HEK293T (cell line): ENCODE measurements around the gene SLC2A4.

Experiments used
- CTCF ChIA-PET: fragments of 350-600 bp; formaldehyde crosslinking; extraction: SDS; loops from one replicate; lab custom pipeline; 2021; ENCODE audit warnings: antibody characterized with exemption, inconsistent platforms; lab: Yijun Ruan, JAX
- POLR2A ChIA-PET: fragments of 350-600 bp; formaldehyde crosslinking; extraction: SDS; loops from one replicate; lab custom pipeline; 2020; ENCODE audit warnings: antibody characterized with exemption, inconsistent platforms; lab: Yijun Ruan, JAX
- DNase-seq: peaks from one replicate; pipeline ENCODE4 v3.0.0; 2012; ENCODE audit warnings: mixed read lengths; ENCODE audit errors: extremely low spot score
- ARNT ChIP-seq: fragments of 450-650 bp; IDR thresholded peaks from 2 replicates; pipeline ENCODE4 v1.6.1; 2017; ENCODE audit warnings: mild to moderate bottlenecking
- BHLHE40 ChIP-seq: fragments of 450-650 bp; IDR thresholded peaks from 2 replicates; pipeline ENCODE4 v1.6.1; 2016; ENCODE audit warnings: mild to moderate bottlenecking, moderate library complexity, borderline replicate concordance
- CTBP1 ChIP-seq: fragments of 450-650 bp; IDR thresholded peaks from 2 replicates; pipeline ENCODE4 v1.6.1; 2016; ENCODE audit warnings: borderline replicate concordance
- ELF4 ChIP-seq: fragments of 450-650 bp; IDR thresholded peaks from 2 replicates; pipeline ENCODE4 v1.6.1; 2017; ENCODE audit warnings: antibody characterized with exemption
- FOXA1 ChIP-seq: fragments of 450-650 bp; IDR thresholded peaks from 2 replicates; pipeline ENCODE4 v1.6.1; 2016; ENCODE audit warnings: mild to moderate bottlenecking
- FOXK2 ChIP-seq: fragments of 450-650 bp; IDR thresholded peaks from 2 replicates; pipeline ENCODE4 v1.6.1; 2016; ENCODE audit warnings: mild to moderate bottlenecking
- FOXM1 ChIP-seq: fragments of 450-650 bp; IDR thresholded peaks from 2 replicates; pipeline ENCODE4 v1.6.1; 2017; ENCODE audit warnings: mild to moderate bottlenecking, borderline replicate concordance
- HDGF ChIP-seq: fragments of 450-650 bp; IDR thresholded peaks from 2 replicates; pipeline ENCODE4 v1.6.1; 2017; ENCODE audit warnings: antibody characterized with exemption, borderline replicate concordance
- L3MBTL2 ChIP-seq: fragments of 450-650 bp; conservative IDR thresholded peaks from 2 replicates; pipeline ENCODE4 v1.6.1; 2016; ENCODE audit warnings: mild to moderate bottlenecking
- LEF1 ChIP-seq: fragments of 450-650 bp; IDR thresholded peaks from 2 replicates; pipeline ENCODE4 v1.6.1; 2017; ENCODE audit warnings: mild to moderate bottlenecking, borderline replicate concordance
- NFRKB ChIP-seq: fragments of 450-650 bp; IDR thresholded peaks from 2 replicates; pipeline ENCODE4 v1.6.1; 2016; ENCODE audit warnings: mild to moderate bottlenecking, moderate library complexity
- PKNOX1 ChIP-seq: fragments of 450-650 bp; IDR thresholded peaks from 2 replicates; pipeline ENCODE4 v1.6.1; 2016
- SP1 ChIP-seq: fragments of 450-650 bp; IDR thresholded peaks from 2 replicates; pipeline ENCODE4 v1.6.1; 2017
- SUZ12 ChIP-seq: fragments of 450-650 bp; IDR thresholded peaks from 2 replicates; pipeline ENCODE4 v1.6.1; 2016; ENCODE audit warnings: mild to moderate bottlenecking
- TARDBP ChIP-seq: fragments of 450-650 bp; IDR thresholded peaks from 2 replicates; pipeline ENCODE4 v1.6.1; 2016
- ZNF384 ChIP-seq: fragments of 450-650 bp; IDR thresholded peaks from 2 replicates; pipeline ENCODE4 v1.6.1; 2016

The SLC2A4 gene

GRCh38 chr17:7251661-7252175 is 29.8 kb upstream of the SLC2A4 start, which contains the start of gene CTDNEP1:
CTDNEP1 (minus strand) TSS chr17:7251734; CDS start chr17:7251296, 438 bp downstream.
- TF ChIP-seq ELF4 (peak; percentile 63), HDGF (no peak), FOXA1 (no peak), FOXK2 (no peak), PKNOX1 (peak; percentile 51; the same call in 1 of the 2 replicates)
- POLR2A ChIA-PET = interaction anchor here (1.0 to 4.3 kb wide), 3 partner anchors 11 to 37 kb away, joined by 3 to 52 read pairs (median 3); partner anchors contain the start of genes GABARAP and PHF23
- CTCF ChIA-PET = interaction anchor here (0.6 to 1.7 kb wide), 3 partner anchors 11 to 30 kb away, joined by 3 read pairs; partner anchors contain the start of gene SLC2A4
- peak; percentile 95 for DNase-seq

GRCh38 chr17:7252176-7253043 is 29.1 kb upstream of the SLC2A4 start, which contains the start of gene ELP5:
ELP5 (plus strand) TSS chr17:7252215; CDS start chr17:7252551, 336 bp downstream.
- DNase-seq = peak; percentile 90
- TF ChIP-seq NFRKB (no peak), L3MBTL2 (0 out of 2 replicates have a peak, but pooled peaks have one; percentile 20), ELF4 (no peak; the same call in 1 of the 2 replicates), ARNT (no peak)
- CTCF ChIA-PET = no interaction called here
- POLR2A ChIA-PET = interaction anchor here (1.0 to 4.3 kb wide), 3 partner anchors 12 to 38 kb away, joined by 3 to 52 read pairs (median 3); partner anchors contain the start of genes GABARAP and PHF23

- ChIA-PET POLR2A (no interaction called here), CTCF (no interaction called here)
- no peak for DNase-seq
- TF ChIP-seq HDGF (no peak), CTBP1 (no peak), ARNT (no peak), NFRKB (no peak), SP1 (no peak), ELF4 (no peak), FOXM1 (no peak), L3MBTL2 (no peak), ZNF384 (no peak), TARDBP (no peak)
Measured at GRCh38 chr17:7253082-7253481, 28.4 kb upstream of the SLC2A4 start.

GRCh38 chr17:7254511-7254910 is 27.0 kb upstream of the SLC2A4 start:
- POLR2A ChIA-PET = no interaction called here
- CTCF ChIA-PET = no interaction called here

GRCh38 chr17:7256766-7257456 is 24.6 kb upstream of the SLC2A4 start:
- no peak for TF ChIP-seq FOXA1
- TF ChIP-seq FOXK2 = no peak
- no peak for TF ChIP-seq CTBP1
- no peak for TF ChIP-seq SUZ12
- no peak for TF ChIP-seq LEF1
- TF ChIP-seq L3MBTL2 = no peak

More at GRCh38 chr17:7254511-7254910, 27.0 kb upstream of the SLC2A4 start:
- no peak for TF ChIP-seq SP1
- TF ChIP-seq FOXA1 = no peak
- no peak for TF ChIP-seq TARDBP
- TF ChIP-seq HDGF = no peak
- TF ChIP-seq ZNF384 = no peak
- no peak for TF ChIP-seq ARNT
- no peak for TF ChIP-seq BHLHE40
- no peak for TF ChIP-seq L3MBTL2
- TF ChIP-seq SUZ12 = no peak
- no peak for TF ChIP-seq CTBP1
- TF ChIP-seq FOXM1 = no peak
- no peak for TF ChIP-seq FOXK2
- TF ChIP-seq ELF4 = no peak
- no peak for TF ChIP-seq LEF1
- no peak for TF ChIP-seq NFRKB
- no peak for TF ChIP-seq PKNOX1
- no peak for DNase-seq

GRCh38 chr17:7258731-7259554 is 22.6 kb upstream of the SLC2A4 start:
- TF ChIP-seq HDGF (no peak), PKNOX1 (no peak), ZNF384 (no peak), TARDBP (no peak), SUZ12 (no peak), FOXK2 (no peak)
- DNase-seq = no peak
- CTCF ChIA-PET = no interaction called here
- POLR2A ChIA-PET = no interaction called here

More at GRCh38 chr17:7256766-7257456, 24.6 kb upstream of the SLC2A4 start:
- no peak for DNase-seq
- ChIA-PET POLR2A (interaction anchor here (0.7 to 1.4 kb wide), 4 partner anchors 15 to 73 kb away, joined by 3 to 4 read pairs (median 3); no protein-coding TSS in a partner anchor), CTCF (no interaction called here)
